CD4-positive, alpha-beta T cell treated with Interleukin-2 at 100 ng/mL for 4 hours (primary cell): ENCODE data around the gene ERF.

Experiments used
- DNase-seq: peaks from one replicate; pipeline ENCODE4 v3.0.0-alpha.2; 2020; ENCODE audit warnings: low spot score

ERF gene

DNA sequence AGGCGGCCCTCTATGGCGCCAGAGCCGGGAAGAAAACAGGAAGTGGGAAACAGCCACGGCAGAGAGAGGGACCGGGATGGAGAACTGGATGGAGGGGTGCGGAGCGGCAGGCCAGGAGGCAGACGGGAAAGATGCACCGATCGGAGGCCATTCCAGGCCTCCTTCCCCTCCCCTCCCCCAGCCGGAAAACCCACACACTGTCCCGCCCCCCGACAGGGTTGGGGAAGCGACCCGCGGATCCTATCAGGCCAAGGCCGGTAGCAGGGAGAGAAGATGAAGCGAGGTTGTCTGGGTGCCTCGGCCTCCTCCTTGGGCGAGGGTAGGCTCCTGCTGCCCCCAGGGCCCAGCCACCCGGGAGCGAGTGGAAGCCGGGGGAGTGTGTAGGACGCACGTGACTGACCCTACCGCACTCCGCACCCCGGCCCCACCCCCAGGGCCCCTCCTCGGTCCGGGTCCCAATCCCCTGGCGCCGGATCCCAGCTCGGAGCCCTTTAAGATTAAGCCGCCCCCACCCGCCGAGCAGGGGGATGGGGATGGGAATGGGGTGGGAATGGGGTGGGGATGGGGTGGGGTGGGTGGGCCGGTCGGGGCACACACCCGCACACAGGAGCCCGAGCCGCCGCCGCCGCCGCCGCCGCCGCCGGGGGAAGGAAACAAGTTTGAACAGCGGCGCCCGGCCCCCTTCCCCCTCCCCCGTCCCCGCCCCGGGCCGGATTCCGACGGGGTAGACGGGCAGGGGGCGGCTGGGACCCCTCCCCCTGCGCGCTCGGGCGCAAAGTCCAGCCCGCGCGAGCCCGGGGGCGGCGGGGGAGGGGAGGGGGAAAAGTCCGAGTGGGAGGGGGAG lies 1.5 kb downstream of the ERF start:
- DNase-seq, result peak; percentile 38

DNA sequence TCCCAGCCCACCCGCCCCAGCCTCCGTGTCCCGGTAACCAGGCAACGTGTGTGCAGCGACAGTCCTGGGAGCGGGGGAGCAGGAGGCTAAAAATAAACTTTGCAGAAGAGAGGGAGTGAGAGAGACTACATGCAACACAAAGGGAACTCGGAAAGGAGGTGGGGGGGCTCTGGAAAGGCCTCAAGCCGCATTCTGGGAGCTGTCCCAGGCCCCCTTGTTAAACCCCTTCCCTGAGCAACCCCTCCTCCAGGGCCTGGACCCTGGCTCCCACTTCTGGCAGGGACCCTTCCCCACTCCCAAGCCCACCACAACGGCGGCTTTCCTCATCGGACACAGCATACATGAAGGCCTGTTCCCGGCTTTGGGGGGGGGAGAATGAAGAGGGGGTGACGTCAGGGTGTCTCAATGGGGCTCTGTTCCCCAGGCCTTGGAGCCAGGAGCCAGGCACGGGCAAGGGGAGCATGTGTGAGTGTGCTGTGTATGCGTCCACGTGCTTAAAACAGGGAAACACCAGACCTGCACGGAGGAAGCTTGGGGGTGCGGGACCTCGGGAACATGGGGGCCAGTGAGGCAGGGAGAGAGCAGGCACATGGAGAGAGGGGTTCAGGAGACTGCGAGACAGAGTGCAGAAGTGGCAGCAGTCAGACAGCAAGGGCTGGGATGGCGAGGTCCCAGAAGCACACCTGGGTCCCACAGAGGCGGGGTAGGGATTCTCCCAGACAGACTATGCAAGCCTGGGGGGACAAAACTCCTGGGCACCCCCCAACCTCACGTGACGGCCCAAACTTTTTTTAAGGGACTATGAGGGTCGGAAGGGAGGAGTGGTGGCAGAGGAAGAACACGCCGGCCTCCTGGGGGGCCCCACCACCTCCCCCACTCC lies 2.3 kb downstream of the ERF start:
- DNase-seq, result no peak

DNA sequence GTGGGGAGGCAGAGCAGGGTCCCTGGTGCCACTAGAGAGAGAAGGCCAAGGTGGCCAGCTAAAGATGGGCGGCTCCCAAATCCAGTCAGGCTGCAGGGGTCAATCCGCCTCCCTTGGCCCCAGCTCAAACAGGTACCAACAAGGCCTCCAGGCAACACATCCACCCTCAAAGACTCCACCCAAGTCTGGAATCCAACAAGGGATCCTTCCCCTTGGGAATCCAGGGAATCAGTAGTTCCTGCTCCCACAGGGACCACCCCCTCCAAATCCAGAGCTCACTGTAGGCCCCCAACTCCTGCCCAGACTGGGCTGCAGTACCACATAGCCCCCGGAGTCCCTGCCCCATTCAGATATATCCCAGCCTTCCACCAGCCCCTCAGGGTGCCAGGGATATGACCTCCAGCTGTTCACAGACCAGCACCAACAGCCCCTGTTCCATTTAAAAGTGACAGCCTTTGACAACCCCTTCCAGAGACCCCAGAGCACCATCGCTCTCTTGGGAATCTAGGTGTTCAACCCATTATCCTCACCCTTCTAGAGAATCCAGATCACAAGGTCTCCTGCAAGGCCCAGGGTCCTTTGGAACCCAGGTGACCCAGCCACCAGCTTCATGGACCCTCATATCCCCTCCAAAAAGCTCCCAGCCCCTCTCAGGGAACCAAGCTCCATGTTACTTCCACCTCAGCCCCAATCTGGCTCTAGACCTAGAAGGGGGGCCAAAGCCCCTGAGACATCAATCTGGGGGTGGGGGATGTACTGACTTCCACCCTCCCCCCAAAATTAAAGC lies 3.2 kb downstream of the ERF start:
- no peak for DNase-seq

DNA sequence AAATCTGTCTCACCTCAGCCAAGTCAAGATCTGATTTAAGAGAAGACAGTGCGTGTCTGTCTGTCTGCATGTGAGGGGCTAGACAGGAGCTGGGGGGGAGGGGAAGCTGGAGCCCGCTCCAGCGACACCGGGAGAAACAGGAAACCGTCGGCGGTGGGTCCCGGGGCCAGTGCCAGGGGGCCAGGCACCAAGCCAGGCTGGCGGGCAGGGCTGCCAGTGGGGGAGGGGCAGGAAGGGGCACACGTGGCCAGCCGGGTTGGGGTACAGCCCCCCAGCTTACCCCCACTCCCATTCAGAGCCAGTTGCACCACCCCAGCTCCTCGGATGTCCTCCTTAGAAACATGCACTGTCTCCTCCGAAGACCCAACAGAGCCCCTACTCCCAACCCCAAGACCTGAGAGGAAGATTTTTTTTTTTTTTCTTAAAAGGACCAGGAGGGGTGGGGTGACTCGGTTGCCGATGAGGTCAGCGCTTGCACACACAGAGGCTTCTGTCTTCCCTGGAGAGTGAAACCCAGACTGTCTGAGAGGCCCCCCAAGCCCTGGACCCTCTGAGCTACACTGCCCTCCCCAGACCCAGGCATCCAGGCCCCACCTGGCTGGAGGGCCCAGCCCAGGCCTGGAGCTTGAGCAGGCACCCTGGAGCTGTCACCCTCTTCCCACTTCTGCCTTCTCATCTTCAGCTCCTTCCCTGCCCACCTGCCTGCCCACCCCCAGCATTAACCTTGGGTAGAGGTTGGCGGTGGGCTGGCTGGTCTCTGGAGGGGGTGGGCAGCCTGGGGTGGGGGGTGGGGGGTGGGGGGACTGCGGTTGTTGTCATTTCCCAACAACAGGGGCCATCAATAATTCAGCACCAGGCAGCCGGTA lies 4.0 kb downstream of the ERF start:
- DNase-seq, result no peak

DNA sequence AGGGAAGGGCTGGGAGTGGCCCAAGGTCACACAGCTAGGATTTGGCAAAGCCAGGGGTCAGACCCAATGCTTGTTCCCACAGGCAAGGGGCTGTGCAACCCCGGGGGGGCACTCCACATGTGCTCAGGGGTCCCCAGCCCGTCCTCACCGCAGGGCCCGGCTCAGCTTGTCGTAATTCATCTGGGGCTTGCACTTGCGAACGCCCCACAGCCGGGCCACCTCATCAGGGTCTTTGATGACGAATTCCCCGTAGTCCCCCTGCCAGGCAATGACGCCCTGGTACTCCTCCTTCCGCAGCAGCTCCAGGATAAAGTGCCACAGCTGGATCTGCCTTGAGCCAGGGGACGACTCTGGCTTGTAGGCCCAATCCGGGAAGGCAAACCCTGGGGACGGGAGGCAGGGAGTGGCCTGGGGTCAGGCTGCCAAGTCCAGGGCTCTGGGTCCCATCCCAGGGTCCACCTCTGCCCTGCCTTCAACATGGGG lies 4.7 kb downstream of the ERF start:
- no peak for DNase-seq

DNA sequence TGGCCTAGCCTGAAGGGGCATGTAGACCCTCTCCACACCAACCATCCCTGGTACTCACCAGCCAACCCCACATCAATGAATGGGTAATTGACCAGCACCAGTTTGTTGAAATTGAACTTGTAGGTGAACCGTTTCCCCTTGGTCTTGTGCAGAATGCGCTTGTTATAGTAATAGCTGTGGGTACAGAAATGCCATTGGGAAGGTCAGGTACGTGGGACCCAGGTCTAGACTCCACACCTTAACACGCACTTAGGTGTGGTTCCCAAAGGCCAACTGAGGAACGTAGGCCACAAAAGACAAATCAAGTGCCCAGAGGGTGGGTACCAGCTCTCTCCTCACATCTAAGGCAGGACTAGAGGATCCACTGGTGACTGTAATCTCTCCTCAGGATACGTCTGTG lies 5.2 kb downstream of the ERF start:
- DNase-seq, result no peak

DNA sequence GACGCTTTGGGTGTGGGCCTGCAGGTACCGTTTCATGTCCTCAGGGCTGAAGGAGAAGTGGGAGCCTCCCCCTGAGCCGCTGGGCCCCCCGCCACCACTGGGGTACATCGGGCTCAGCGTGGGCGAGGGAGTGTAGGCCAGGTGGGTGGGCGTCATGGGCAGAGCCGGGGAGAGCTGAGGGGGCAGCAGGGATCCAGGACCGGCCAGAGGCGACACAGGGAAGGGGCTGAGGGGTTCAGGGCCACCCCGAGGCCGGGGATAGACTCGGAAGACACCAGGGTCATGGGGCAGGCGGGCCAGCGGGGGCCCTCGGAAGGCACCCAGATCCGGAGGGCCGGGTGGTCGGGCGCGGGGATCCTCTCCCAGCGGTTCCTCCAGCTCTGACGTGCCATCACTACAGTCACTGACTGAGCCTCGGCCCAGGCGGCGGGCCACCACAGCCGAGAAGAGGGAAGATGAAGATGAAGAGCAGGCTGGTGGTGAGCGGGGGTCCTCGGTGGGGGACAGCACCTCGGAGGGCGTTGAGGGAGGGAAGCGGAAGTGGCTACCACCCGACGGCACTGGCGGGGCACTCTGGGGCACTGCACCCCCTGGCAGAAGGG lies 5.7 kb downstream of the ERF start:
- DNase-seq, result no peak

DNA sequence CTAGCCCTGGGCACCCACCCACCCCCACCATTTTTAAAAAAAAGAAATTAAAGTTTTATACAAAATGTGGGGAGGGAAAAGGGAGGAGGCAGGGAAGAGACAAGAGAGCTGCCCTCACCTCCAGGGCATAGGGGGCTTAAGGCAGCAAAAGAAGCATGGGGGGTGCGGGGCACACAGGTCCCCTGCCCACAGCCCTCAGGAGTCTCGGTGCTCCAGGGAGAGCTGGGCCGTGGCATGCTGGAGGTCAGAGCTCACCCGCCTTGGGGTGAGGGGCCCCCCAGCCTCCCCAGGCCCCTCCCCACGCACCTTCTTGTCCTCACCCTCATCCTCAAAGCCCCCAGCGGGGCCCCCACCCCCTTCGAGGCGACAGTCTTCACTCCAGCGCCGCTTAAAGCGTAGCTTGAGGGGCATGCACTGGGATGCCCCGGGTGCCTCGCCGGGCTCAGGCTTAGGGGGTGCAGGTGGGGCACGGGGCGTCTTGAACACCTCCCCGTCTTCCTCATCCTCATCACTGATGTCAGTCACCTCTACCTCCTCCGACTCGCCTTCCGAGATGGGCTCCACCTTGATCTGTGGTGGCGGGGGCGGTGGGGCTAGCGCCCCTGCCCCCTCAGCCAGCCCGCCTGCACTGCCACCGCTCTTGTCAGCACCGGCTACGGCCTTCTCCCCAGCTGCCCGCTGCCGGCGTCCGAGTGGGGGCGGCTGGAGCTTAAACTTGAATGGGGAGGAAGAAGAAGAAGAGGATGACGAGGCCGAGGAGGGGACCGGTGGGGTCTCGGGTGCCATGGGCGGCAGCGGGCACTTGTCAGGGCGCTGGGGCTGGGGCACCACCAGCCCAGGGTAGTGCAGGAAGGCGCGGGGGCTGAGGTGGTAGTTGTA lies 6.4 kb downstream of the ERF start:
- DNase-seq, result no peak

DNA sequence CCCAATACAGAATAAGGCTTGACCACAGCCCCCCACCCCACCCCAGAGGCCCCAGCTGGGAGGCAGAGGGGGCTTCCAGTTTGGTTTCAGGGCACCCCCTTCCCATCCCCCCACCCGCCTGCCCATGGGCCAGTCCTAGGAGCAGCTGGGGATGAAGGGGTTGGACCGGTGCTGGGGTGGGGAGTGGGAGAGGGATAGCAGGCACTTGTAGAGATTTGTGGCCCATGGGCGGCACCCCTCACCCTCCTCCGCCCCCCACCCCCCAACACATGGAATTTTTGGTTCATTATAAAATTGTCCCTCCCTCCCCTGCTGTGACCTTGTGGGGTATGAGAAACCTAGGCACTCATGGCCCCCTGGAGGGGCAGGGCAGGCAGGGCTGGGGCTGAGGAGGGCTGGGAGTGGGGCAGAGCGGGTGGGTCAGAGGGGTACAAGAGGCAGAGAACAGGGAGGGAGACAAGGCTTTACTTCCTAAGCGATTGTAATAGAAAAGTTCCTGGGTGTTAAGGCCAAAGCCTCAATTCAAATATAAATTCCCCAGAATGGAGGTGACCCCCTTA lies 7.2 kb downstream of the ERF start:
- no peak for DNase-seq

DNA sequence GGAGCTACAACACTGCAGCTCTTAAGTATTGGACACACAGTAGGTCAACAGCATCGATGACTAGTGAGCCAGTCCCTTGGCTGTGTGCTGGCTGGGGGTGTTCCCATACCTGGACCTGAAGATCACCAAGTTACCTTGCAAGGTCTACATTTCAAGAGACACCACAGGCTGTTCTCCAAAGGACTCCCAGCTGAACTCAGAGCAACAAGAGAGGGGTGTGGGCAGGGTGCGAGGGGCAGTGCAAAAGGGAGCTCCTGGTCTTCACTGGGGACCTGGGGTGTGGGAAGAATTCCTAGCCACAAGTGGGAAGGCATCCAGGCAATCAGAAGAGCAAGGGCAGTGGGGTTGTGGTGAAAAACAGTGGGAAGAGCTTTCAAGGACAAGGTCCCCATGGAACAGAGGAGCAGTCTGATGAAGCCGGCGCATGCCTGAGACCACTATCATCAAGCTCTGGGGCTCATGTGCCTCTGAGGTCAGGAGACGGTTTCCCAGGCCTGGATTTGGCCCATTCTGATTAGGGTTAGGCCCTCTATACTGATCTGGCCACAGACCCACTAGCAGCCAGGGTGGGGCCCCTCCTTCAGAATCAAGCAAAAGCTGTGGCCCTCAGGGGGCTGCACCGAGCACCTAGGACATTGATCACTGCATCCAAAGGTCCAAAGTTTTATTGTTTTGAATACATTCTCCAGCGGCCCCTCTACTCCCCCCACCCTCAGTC lies 7.8 kb downstream of the ERF start:
- no peak for DNase-seq

DNA sequence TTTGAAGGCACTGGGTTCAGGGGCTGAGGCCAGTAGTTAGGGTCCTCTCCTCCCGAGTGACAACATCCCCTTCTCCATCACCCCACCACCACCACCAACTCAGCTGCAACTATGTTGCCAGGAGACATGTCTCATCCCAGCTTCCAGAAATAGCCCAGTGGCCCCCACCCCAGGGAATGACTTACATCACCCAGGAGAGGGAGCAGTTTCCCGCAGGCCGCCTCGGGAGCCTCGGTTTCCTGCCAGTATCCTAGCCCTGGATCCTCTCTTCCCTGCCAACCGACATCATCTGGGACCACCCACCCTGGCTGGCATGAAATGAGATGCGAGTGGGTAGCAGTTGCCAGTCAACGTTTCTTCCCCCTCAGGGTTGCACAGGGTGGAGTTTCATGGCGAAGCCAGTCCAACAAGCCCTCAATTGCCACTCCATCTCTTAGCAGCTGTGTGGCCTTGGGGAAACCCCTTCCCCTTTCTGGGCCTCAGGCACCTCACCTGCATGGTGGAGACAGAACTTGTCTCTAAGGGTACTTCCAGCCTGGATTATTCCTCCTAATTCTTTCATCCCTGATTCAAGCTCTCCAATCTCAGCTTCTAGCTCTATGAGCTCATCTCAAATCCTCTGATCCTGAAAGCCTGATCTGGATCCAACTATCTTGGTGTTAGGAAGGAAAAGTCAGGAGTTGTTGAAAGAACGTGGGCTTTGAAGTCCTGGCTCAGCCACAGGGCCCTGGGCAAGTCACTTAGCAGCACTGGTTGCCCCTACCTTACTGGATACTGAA lies 8.6 kb downstream of the ERF start:
- DNase-seq, result no peak

DNA sequence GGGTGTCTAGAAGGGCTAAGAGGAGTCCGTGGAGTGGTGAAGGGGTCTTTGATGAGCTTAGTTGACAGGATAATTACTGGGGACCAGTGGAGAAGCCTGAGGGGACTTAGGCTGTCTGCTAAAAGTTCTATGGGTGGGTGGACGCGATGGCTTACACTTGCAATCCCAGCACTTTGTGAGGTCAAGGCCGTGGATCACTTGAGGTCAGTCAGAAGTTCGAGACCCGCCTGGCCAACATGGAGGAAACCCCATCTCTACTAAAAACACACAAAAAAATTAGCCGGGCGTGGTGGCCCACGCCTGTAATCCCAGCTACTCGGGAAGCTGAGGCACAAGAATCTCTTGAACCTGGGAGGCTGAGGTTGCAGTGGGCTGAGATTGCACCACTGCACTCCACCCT lies 9.7 kb downstream of the ERF start:
- DNase-seq, result no peak

DNA sequence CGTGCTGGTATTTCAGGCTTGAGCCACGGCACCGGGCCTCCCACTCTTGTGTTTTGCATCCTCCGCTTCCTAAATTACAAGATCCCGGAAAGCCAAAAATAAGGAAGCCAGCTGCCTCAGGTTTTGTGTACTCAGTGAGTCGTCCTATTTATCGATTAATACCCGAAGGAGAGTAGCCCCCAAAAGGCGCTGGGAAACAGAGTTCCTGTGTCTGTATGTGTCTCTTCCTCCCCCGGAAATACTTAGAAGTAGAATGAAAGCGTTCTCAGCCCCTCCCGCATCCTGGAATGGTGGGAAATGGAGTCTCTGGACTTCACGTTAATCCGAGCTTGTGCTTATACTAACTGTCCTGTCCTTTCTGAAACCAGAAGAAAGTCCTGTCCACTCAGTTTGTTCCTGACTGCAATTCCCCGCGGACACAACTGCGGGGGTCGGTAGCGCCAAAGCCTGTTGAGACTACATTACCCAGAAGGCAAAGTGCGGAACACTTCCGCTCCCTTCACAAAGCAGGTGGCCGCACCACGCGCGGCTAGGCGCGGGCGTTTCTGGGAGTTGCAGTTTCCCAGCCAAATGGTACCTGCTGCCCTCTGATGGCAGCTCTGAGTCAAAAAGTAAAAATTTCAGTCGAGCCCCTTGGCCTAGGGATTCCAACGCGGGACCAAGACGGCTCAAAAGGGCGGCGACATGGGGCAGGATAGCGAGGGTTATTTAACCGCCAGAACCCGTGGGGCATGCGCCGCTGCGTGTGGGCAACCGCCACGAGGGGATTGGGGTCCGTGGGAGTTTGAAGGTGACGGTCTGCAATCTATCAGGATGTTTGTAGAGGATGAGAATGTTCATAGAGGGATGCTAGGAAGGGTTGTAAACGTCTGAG lies 10.3 kb downstream of the ERF start:
- DNase-seq, result peak; percentile 92

DNA sequence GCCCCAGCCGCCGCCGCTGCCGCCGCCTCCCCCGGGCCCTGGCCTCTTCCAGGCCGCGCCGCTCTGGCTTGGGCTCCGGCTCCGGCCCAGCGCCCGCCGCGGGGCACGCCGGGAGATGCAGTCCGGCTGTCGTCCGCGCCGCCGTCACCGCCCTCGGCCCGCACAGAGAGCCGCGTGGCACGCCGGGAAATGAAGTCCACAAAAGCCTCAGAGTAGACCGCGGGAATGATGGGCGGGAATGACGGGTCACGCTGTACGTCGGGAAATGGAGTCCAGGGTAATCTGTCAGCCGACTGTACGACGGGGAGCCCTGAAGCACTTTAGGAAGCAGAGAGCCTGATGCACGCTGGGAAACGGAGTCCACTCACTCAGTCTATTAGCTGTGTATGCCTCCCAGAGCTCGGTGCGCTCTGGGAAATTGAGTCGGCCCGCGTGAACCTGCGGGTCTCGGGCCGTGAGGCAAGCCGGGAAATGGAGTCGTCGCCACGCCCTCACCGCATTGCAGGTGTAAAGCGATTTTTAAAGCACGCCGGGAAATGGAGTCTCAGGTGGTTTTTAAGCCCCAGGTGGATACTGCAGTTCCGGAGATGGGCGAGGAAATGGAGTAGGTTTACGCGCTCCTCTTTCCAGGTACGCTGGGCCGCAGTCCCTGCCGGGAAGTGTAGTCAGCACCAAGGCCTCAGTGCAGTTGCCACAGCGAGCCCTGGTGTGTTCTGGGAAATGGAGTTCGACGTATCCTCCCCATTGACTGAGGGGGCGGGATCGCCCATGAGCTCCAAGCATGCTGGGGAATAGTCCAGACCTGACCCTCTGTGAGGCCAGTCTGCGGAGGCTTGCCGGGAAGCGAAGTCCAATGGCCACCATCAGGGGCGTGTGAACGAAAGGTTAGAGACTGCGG lies 12.2 kb downstream of the ERF start, which contains the start of gene GSK3A:
GSK3A (minus strand) TSS at position 91 of the 898 bp plus-strand sequence. CDS start 137 bp downstream, outside the sequence.
- DNase-seq, result peak; percentile 97

DNA sequence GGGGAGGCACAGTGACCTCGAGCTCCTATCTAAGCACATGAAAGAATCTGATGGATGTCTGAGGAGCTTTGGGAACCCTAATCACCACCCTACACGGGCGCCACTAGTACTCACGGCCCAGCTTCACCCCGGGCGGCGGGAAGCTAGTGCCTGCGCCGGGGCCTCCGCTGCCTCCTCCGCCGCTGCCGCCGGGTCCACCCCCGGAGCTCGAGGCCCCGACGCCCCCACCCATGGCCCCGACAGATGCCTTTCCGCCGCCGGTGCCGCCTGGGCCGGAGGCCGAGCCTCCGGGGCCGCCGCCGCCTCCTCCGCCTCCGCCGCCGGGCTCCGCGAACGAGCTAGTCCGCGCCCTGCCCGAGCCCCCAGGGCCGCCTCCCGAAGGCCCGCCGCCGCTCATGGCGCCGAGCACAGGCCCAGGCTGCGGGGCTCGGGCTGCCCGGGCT lies 12.8 kb downstream of the ERF start:
- DNase-seq, result no peak

DNA sequence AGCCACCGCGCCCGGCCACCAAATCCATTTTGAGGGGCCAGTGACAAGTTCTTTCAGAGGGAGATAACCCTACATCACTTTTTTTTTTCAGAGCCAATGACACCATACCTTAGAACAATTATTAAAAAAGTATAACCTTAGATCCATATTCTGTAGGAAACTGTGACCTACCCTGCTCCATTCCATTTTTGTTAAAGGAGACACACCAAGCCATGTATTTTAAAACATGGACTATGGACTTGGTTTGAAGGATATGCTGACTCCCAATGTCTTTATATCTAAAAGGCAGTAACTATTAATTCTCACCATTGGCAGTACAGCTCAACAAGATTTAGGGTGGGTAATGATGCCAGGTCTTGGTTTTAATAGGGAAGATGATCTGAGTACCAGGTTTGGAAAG lies 13.6 kb downstream of the ERF start:
- no peak for DNase-seq
